HG02840 (cell line): ENCODE data around the gene PSTPIP1.

Source experiments
- ATAC-seq: cut with Tn5 transposase; IDR thresholded peaks from one replicate; pipeline ENCODE4 v1.9.1; 2021; ENCODE audit warnings: mild to moderate bottlenecking, moderate library complexity, moderate number of reproducible peaks; ENCODE audit not compliant: unreplicated experiment, low FRiP score

Gene PSTPIP1

DNA sequence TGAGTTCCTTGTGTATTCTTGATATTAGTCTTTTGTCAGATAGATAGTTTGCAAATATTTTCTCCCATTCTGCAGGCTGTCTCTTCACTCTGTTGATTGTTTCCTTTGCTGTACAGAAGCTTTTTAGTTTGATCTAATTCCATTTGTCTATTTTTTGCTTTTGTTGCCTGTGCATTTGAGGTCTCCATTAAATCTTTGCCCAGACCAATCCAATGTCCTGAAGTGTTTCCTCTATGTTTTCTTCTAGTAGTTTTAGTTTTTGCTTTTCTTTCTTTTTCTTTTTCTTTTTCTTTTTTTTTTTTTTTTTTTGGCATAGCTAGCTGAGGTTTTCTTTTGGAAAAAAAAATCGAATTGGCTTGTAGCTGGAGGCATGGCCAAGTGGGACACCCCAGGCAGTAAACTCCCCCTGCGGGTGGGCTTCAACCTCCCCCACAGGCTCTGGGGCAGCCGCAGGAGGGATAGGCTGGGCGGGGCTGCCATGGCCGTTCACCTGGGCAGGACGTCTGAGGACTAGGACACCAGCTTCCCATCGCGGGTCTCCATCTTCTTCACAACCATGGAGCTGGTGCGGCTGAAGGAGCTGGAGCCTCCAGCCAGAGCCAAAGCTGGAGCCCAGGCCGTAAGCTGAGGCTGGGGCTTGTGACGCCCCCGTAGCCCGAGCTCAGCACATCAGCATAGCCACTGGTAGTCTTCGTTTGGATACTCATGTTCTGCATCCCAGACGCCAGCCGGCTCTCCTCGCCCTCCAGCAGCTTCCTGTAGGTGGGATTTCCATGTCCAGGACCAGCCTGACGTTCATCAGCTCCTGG is 16.2 kb upstream of the PSTPIP1 start:
- ATAC-seq = no peak

DNA sequence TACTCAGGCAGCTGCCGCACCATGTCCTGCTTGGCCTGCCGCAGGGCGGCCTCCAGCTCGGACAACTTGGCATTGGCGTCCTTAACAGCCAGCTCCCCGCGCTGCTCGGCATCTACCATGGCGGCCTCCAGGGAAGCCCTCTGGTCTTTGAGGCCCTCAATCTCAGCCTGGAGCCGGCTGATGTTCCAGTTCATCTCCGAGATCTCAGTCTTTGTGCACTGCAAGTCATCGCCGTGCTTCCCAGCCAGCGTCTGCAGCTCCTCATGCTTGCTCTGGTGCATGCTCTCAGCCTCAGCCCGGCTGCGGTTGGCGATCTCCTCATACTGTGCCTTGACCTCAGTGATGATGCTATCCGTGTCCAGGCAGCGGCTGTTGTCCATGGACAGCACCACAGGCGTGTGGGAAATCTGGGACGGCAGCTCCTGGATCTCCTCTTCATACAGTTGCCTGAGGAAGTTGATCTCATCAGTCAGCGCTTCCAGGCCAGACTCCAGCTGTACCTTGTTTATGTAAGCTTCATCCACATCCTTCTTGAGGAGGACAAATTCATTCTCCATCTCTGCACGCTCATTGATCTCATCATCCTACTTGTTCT is 15.5 kb upstream of the PSTPIP1 start:
- no peak for ATAC-seq

DNA sequence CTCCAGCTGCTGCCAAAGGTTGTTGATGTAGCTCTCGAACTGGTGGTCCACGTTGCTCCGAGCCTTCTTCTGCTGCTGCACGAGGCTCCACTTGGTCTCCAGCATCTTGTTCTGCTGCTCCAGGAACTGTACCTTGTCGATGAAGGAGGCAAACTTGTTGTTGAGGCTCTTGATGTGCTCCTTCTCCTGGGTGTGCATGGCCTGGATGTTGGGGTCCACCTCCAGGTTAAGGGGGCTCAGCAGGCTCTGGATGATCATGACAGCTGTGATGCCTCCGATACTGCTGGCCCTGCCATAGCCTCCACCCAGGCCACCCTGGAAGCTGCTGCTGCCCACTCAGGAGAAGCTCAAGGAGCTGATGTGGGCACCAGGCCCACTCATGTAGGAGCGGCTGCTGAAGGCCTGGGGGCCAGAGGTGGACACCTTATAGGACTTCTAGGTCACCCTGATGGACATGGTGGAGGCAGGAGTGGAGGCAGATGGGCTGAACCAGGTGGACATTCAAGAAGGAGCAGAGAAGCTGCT is 14.9 kb upstream of the PSTPIP1 start:
- ATAC-seq = no peak

DNA sequence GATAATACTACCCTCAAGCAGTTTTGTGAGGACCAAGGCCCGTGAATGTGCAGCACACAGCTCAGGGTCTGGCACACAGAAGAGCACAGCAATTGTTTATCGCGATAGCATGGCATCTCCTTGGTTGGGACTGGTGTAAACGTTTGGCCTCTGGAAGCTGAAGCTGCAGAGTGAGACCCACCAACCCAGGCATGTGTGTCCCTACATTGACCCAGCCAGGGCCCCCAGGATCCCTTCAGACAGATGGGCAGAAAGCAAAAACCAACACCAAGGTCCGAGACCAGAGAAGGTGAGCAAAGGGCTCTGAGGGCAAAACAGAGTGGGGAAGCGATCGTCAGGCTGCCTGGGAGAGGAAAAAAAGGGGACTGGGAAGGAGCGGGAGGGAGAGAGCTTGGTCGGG is 12.6 kb upstream of the PSTPIP1 start:
- no peak for ATAC-seq

DNA sequence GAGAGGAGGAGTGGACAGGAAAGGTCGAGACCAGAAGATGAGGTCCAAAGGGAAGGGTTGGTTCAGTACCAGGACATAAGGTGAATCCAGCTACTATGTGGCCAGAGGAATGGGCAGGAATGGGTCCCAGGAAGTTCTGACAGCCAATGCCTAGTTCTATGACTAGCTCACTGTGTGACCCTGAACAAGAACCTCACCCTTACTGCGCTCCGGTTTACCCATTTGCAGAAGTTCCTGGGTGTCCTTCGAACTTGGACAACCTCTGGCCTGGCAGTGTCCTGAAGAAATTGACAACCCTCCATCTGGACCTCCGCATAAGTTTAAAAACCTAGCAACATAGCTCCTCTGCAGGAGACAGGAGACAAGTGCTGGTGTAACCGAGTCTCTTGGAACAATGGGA is 12.2 kb upstream of the PSTPIP1 start:
- ATAC-seq = no peak

DNA sequence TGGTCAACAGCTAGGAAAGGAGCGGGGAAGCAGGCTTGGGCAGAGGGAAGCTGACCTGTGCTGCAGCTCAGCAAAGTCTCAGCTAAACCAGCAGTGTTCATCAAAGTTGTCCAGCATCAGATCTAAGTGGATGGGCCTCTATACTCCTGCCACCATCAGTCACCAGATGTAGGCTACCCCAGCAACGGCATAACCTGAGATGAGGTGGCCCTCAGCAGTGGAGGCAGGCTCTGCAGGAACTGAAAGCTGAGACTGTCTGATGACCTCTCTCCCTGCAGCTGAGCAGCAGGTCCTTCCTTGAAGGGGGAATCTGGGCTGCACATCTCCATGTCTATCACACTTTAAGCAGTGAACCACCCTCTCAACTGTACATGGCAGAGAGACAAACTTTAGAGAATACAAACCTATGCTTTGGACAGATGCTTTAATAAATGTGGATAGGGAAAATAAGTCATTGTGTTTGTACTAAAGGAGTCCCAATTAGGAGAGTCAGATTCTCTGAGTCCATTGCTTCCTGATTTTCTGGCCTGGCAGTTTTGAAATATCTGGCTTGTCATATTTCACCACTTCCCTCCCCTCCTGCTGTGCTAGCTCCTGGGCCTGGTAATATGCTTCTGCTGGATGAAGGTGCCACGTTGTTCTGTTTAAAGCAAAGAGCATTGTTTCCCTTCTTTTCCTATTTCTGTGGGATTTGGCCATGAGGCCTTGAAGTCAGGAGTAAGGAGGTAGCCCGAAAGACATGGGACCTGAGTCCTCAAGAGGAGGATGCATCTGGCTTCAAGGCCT is 11.1 kb upstream of the PSTPIP1 start:
- ATAC-seq = no peak

DNA sequence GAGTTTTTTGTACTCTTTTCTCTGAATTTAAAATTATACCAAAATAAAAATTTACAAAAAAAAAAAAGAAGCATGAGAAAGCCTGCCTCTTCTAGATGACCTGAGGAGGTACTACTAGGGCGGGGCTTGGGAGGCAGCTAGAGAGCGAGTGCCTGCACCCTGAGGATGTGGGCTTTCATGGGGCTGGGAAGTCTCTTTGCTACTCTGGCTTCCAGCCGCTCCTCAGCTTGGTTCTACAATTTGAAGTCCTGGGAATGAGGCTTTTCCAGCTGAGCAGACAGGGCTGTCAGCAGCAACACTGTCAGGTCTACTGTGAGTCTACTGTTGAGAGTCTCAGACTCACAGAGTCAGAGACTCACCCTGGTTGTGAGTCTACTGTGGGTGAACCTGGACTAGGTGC is 8.2 kb upstream of the PSTPIP1 start:
- ATAC-seq = no peak

DNA sequence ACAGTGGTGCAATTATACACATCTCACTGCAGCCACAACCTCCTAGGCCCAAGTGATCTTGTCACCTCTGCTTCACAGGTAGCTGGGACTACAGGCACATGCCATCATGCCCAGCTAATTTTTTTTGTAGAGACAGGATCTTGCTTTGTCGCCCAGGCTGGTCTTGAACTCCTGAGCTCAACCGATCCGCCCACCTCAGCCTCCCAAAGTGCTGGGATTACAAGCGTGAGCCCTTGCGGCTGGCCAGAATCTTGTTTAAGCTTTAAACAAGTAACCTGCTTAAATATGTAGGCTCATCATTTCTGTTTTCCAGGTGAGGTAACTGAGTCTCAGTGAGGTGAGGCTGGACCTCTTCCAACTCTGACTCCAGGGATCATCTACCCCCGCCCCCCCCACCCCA is 7.7 kb upstream of the PSTPIP1 start:
- ATAC-seq = no peak

DNA sequence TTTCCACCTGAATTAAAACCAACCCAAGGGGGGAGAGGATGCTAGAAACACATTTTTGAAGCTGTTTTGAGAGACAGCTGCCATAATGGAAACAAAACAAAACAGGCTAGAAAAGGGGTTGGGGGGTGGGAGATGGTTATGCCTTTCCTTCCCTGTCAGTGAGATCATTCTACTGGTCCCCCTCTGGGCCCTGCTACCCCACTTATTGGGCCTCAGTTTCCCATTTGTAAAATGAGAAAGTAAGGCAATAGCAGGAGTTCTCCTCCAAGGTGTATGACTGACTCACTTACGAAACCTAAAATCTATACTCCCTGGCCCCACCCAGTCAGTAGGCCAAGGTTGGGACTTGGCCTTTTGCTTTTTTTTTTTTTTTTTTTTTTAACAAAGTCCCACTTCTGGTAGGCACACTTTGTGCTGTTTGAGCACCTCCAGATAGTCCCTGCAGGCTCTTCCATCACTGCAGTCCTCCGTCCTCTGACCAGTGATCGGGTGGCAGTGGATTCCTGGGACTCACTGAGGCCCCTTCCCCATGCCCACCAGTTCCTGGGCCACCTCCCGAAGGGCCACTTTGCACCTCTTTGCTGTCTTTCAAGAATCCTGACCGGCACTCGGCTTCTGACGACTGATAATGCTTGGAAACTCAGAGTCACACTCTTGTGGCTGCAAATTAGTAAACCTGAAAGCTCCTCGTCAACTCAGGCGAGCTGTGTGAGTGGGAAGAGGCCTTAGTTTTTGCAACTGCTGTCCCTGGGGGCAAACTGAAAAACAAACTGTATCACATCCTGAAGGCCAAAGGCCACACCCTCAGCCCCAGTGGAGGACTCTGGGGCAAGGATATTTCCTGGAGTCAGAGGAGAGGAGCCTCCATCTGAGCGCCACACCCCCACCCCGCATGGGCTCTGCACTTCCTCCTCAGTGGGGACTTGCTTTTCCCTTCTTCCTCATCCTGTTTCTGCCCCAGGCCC is 6.7 kb upstream of the PSTPIP1 start:
- ATAC-seq = peak; percentile 72

DNA sequence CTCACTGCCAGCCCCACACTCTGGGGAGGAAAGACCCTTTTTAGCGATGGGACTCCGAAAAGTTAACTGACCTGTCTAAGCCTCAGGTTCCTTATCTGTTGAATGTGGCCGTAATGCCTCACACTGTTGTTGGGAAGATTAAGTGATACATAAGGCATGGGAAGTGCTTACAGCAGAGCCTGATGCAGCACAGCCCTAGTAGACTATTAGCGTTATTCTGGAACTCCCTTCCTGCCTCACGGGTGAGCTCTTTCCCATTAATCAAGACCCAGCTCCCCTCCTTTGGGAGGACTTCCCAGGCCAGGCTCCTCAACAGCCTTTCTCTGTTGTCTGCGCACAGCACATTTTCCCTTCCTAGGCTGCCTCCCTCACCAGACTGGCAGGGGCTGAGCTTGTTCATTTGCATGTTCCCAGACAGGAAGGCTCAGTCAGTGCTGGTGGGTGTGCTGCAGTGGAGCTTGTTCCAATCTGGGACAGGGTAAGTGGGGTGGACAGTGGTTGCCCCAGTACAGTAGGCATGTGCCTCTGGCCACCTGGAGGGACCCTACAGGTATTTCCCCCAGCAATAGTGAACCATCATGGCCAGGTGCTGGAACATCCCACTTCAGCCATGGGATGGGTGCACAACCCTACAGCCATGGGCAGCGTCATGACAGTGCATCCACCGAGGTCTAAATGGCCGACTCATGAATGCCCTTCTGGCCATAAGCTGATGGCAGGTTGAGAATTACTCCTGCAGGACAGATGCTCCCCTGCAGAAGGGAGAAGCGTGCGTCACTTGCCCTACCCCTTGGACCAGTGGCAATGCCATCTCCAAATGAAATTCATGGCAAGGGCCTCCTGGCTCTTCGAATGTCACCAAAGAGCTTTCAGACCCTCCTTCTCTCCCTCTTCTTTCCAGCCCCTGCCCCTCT is 5.8 kb upstream of the PSTPIP1 start:
- no peak for ATAC-seq

DNA sequence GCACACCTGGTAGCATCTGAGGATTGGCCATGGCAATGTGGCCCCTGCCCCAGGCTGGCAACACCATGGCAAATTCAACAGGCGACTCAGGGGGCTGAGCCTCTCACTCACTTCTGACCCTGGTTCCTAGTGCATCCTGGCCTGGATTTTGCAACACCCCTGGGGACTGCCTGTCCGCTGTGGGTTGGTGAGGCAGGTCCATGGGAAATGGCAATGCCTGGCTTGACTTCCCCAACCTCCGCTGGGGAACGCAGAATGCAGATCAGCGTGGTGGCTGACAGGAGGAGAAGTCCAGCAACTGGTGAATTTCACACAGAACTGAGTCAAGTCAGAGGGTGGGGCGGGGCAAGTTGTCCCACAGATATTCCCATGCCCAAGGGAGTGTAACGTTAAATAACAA is 3.9 kb upstream of the PSTPIP1 start:
- no peak for ATAC-seq

DNA sequence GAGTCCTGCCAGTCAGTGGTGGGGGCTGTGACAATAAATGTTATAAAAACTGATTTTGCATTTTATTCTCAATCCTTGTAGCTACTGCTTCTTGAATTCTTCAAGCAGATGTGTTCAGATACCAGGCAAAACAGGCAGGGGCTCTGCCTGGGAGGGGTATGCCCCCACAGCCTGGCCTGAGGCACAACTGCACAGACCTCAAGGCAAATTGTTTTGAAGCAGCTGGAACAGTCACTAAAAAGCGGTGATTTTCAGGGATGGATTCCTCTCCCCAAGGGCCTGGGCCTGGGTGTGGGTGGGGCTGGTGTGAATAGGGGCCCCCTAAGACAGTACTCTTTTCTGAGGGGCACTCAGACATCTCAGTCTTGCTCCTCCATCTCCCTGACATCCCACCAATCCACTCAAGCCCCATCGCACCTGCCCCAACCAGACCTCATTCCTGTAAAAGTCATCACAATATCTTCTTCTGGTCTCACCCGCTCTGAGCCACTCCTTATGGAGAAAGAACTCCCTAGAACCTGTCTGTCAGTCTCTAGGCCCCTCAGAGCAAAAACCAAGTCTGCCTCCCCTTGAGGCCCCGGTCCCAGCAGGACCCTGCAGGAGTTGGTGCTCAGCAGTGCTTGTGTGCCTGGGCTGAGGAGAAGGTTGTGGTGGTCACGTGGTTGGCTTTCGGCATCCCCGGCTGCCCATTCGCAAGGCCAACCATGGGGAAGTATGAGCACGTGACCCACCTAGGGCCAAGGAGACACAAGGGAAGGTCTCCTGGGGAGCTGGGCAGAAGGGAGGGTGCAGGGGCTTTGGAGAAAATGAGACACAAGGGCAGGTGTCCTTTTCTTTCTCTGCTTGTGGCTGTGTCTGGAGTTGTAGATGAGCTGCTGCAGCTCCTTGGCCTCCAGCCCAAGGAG is 2.9 kb upstream of the PSTPIP1 start:
- ATAC-seq = no peak

DNA sequence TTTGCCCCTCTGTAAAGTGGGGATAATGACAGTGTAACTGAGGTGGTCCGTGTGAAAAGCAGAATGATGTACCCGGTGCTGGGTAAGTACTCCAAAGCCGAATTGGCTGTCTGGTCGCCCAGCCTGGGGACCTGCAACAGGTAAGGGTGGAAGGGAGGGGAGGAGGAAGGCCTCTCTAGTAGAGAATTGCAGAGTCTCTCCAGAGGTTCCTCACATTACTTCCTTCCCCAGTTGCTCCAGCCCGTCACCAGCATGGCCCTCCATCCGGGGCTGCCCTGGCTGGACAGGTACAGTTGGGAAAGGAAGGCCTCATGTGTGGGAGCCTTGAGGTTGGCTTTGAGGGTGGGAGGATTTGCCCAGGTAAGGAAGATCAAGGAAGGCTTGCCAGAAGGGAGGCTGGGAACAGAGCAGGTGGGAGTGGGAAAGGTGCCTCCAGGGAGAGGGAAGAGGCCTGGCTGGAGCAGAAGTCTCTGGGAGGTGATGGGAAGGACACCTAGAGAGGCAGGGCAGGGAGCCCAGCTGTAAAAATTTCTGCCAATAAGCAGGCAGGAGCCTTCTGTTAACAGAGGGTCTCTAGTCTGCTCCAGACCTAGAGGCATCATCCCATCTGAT is 1.7 kb upstream of the PSTPIP1 start:
- no peak for ATAC-seq

DNA sequence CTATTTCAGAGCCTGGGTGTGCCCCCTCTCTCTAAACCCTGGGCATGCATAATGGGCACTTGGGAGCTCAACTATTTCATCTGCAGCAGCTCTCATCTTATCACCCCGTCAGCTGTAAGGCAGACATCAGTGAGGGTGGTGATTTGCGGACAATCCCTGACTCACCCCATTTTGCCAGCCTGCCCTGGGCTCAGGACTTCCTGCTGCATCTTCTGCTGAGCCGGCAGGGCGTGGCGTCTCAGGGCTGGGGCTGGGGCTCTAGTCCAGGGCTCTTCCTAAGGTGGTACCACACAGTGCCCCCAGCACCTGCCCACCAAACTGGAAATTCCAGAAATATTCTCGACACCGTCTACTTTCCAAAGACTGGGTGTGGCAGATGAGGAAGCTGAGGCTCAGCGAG is 925 bp upstream of the PSTPIP1 start:
- no peak for ATAC-seq

DNA sequence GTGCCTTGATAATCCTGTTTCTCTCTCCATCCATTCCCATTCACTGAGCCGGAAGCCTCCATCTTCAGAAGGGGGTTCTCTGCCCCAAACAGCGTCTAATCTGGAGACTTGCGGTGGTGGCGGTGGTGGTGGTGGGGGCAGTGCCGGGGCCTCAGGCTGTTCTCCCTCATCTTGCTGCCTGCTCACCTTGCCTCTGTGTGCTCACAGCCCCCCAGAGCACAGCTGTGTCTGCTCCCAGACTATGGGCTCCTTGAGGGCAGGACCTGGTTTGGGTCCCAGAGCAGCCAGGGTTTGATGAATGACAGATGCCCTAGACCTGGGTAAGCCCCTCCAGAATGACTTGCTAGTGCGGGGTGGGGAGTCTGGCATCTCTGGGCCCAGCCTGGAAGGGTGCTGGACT is 430 bp upstream of the PSTPIP1 start:
- ATAC-seq = no peak

DNA sequence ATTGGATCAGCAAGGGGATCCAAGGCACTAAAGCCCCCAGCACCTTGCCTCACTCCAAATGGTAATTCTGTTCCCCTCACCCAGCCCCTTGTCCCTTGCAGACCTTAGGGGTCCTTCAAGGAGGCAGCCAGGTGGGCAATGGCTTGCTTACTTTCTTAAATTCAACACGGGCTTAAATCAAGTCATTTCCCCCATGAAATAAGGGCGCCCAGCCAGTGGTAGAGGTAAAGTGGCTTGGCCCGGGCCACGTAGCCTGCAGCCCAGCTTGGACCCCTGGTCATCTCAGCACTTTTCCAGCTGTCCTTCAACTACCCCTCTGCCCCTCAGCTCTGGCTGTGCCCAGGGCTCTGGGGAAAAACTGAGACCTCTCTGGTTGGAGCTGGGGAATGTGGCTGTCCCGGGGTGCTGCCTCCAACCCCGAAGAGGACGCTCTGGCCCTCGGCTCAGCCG is 1.2 kb downstream of the PSTPIP1 start:
- no peak for ATAC-seq

DNA sequence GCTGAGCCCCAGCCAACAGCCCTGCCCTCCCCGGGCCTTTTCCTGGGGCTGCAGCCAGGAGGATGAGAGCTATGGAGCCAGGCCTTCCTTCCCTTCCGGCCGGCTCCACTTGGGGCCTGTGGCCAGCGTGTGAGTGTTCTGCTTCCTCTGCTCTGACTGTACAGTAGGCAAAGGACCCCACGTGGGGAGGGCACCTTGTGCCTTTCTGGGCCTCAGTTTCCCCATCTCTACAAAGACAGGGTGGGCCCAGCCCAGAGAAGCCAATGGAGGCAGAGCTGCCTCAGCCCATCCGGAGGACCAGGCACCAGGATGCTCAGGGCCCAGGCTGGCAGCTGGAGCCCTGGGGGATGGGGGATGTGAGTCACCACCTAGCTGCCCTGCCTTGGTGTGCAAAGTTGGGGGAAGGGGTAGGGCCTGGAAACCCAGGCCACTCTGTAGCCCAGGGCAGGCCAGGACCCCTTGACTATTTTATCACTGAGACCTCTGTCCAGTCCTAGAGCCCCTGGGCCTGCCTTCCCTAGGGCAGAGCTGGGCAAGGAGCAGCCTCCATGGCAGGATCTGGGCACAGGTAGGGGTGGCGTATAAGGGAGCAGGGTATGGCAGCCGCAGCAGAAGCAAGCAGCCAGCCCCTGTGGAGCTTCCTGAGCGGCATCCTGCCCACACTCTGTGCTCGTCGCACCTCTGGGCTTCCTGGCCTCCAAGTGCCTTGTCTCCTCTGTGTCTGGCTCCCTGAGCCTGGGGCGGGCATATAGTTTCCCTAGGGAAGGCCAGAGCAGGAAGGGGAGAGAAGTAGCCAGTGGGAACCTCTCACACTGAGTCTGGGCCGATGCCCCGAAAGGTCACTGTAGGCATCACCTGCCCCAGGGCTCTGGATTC is 1.8 kb downstream of the PSTPIP1 start:
- no peak for ATAC-seq
